Mucosa of descending colon (tissue), 3 donors: ENCODE results near the gene CDON. TPM values are rescaled to one million over a fixed set of nuclear protein-coding genes. Genes with fewer than 3 reads are reported as not detected.

Experiments
- ATAC-seq: fragments of 200-7000 bp; cut with Tn5 transposase; one replicate; pipeline ENCODE4 v1.9.1; 2020; ENCODE audit warnings: mild to moderate bottlenecking, moderate library complexity
- DNase-seq, 3 donors: peaks; one replicate each; pipeline ENCODE4 v3.0.0-alpha.2; 2020
- H3K36me3 ChIP-seq: fragments of 200-600 bp; one replicate; pipeline ENCODE4 v1.8.0; 2021; ENCODE audit warnings: low read depth, mild to moderate bottlenecking
- H3K4me1 ChIP-seq: fragments of 200-600 bp; one replicate; pipeline ENCODE4 v1.8.0; 2021; ENCODE audit warnings: low read depth, mild to moderate bottlenecking
- H3K4me3 ChIP-seq: fragments of 200-600 bp; one replicate; pipeline ENCODE4 v1.8.0; 2021; ENCODE audit warnings: mild to moderate bottlenecking
- H3K9me3 ChIP-seq: fragments of 200-600 bp; one replicate; pipeline ENCODE4 v1.8.0; 2021; ENCODE audit warnings: mild to moderate bottlenecking
- CTCF ChIP-seq: fragments of 200-600 bp; IDR thresholded peaks from one replicate; pipeline ENCODE4 v1.8.0; 2022; ENCODE audit warnings: antibody characterized with exemption, mild to moderate bottlenecking
- intact Hi-C, 2 donors: fragments of 100-400 bp; cut with DNase I in 1 of 2; cut with micrococcal nuclease in 1 of 2; formaldehyde crosslinking; loops; one replicate each; pipeline versions ENCODE4 v1.11.0 to v1.11.1; 2022; cut with DNase I, micrococcal nuclease
- total RNA-seq, 3 donors: library from RNA; stranded (reverse); fragmentation: NEBNext Ultra II Directional in 2 of 3; extraction: Animal tissue kit (Norgen Biotek cat#: 25700) in 2 of 3; gene quantifications; one replicate each; pipeline versions ENCODE4 v1.2.1 to v1.2.4, GENCODE V29; 2021 to 2023
- donor health status: DM: no; HTN: no; CAD: no; lungs with moderate emphysema.
- donor health status: DM: no; HTN: no; CAD: no.
- donor health status: DM: no; HTN: yes; CAD: no.

The CDON gene
- total RNA-seq, 3 donors from 2014 or later = 3.8 to 91.6 (median 6.6) TPM

- Histone ChIP-seq H3K9me3 (no peaks in the 10 kb centered on the region), H3K36me3 (no peaks in the 10 kb centered on the region), H3K4me3 (no peak overlapping the region), H3K4me1 (peaks cover 4% of the 10 kb centered on the region)
- intact Hi-C loops = no loop called here
- no peak for DNase-seq
- no peak for TF ChIP-seq CTCF
- ATAC-seq = no peak
These were observed 36.1 kb downstream of the CDON start for GRCh38 chr11:126026579-126026978.

- no peak for ATAC-seq
- Histone ChIP-seq H3K9me3 (no peaks in the 10 kb centered on the region), H3K4me1 (peaks cover 4% of the 10 kb centered on the region)
These were observed 36.8 kb downstream of the CDON start for GRCh38 chr11:126025822-126026221.

GRCh38 chr11:126024123-126024522 lies 38.5 kb downstream of the CDON start:
- no peak for ATAC-seq
- H3K4me3 ChIP-seq = no peak overlapping the region
- no peak for DNase-seq
- no peaks in the 10 kb centered on the region for H3K9me3 ChIP-seq
- H3K36me3 ChIP-seq = no peaks in the 10 kb centered on the region
- TF ChIP-seq CTCF = no peak
- intact Hi-C loops = no loop called here
- H3K4me1 ChIP-seq = peaks cover 2% of the 10 kb centered on the region

More at GRCh38 chr11:126025822-126026221, 36.8 kb downstream of the CDON start:
- TF ChIP-seq CTCF = no peak
- no peak for DNase-seq
- no peak overlapping the region for H3K4me3 ChIP-seq
- H3K36me3 ChIP-seq = no peaks in the 10 kb centered on the region
- intact Hi-C loops = no loop called here

GRCh38 chr11:126012852-126013251 lies 49.8 kb downstream of the CDON start:
- Histone ChIP-seq H3K4me1 (no peaks in the 10 kb centered on the region), H3K4me3 (no peak overlapping the region), H3K9me3 (no peaks in the 10 kb centered on the region), H3K36me3 (no peaks in the 10 kb centered on the region)
- intact Hi-C loops = no loop called here
- no peak for DNase-seq
- no peak for TF ChIP-seq CTCF
- no peak for ATAC-seq

GRCh38 chr11:126011754-126012153 lies 50.9 kb downstream of the CDON start:
- Histone ChIP-seq H3K9me3 (no peaks in the 10 kb centered on the region), H3K4me3 (no peak overlapping the region), H3K36me3 (no peaks in the 10 kb centered on the region), H3K4me1 (no peaks in the 10 kb centered on the region)
- intact Hi-C loops = no loop called here
- no peak for TF ChIP-seq CTCF
- ATAC-seq = no peak
- no peak for DNase-seq

- H3K9me3 ChIP-seq = no peaks in the 10 kb centered on the region
- DNase-seq = no peak
- TF ChIP-seq CTCF = no peak
- no peak overlapping the region for H3K4me3 ChIP-seq
- no peak for ATAC-seq
- no peaks in the 10 kb centered on the region for H3K36me3 ChIP-seq
- no peaks in the 10 kb centered on the region for H3K4me1 ChIP-seq
- intact Hi-C loops = no loop called here
These were observed 51.4 kb downstream of the CDON start for GRCh38 chr11:126011265-126011664.
